ENCODE measurements around the gene DDX10. TPM values are rescaled to one million over a fixed set of nuclear protein-coding genes. Genes with fewer than 3 reads are reported as not detected.

Gene DDX10
- total RNA-seq, 1 donor from 2014 or later = 21.1 TPM

- intact Hi-C loops (cut with DNase I) = no loop called here
- TF ChIP-seq, protein P1, sequence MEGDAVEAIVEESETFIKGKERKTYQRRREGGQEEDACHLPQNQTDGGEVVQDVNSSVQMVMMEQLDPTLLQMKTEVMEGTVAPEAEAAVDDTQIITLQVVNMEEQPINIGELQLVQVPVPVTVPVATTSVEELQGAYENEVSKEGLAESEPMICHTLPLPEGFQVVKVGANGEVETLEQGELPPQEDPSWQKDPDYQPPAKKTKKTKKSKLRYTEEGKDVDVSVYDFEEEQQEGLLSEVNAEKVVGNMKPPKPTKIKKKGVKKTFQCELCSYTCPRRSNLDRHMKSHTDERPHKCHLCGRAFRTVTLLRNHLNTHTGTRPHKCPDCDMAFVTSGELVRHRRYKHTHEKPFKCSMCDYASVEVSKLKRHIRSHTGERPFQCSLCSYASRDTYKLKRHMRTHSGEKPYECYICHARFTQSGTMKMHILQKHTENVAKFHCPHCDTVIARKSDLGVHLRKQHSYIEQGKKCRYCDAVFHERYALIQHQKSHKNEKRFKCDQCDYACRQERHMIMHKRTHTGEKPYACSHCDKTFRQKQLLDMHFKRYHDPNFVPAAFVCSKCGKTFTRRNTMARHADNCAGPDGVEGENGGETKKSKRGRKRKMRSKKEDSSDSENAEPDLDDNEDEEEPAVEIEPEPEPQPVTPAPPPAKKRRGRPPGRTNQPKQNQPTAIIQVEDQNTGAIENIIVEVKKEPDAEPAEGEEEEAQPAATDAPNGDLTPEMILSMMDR (IDR thresholded peaks at IDR 0.05) = no peak
- peaks cover 24% of the 10 kb centered on the region for H3K4me1 ChIP-seq
- peaks cover 8% of the 10 kb centered on the region for H3K36me3 ChIP-seq
- H3K27ac ChIP-seq = no peak overlapping the region
- ATAC-seq = no peak
- H3K9me3 ChIP-seq = no peaks in the 10 kb centered on the region
- no peak overlapping the region for H3K4me3 ChIP-seq
- DNase-seq = no peak
- no peaks in the 10 kb centered on the region for H3K27me3 ChIP-seq (ENCODE audit: low read depth)
Measured at GRCh38 chr11:108670451-108670850, 5.6 kb downstream of the DDX10 start.

GRCh38 chr11:108672113-108672512 lies 7.2 kb downstream of the DDX10 start:
- DNase-seq (no peak), ATAC-seq (peak; percentile 36 to 47)
- H3K4me1 ChIP-seq = peaks cover 8% of the 10 kb centered on the region
- H3K27me3 ChIP-seq (ENCODE audit: low read depth) = no peaks in the 10 kb centered on the region
- no peak overlapping the region for H3K27ac ChIP-seq
- peaks cover 24% of the 10 kb centered on the region for H3K36me3 ChIP-seq
- H3K4me3 ChIP-seq = no peak overlapping the region
- intact Hi-C loops (cut with DNase I) = no loop called here
- TF ChIP-seq, protein P1 (IDR thresholded peaks at IDR 0.05) = no peak
- H3K9me3 ChIP-seq = no peaks in the 10 kb centered on the region

DNA sequence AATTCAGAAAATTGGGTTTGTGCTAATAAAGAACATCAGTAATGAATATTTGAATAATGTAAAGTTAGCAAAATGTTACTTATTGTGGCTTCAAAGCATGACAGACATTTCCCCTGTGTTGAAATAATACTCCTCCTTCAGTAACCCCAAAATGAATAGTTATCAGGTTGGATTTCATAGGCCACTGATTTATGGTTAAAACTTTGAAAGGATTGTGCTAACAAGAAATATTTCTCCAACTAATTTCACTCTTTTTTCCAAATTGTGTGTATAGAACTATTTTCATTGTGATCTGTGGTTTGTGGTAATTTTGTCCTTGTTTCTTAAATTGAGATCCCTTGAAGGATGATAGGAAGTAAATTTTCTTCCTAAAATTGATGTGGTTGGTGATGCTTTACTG lies 7.9 kb downstream of the DDX10 start:
- TF ChIP-seq, protein P1 (IDR thresholded peaks at IDR 0.05) = no peak

GRCh38 chr11:108679045-108679444 lies 14.2 kb downstream of the DDX10 start:
- no peaks in the 10 kb centered on the region for H3K9me3 ChIP-seq
- H3K27me3 ChIP-seq (ENCODE audit: low read depth) = no peaks in the 10 kb centered on the region
- no peak overlapping the region for H3K4me3 ChIP-seq
- DNase-seq (no peak), ATAC-seq (no peak)
- TF ChIP-seq, protein P1 (IDR thresholded peaks at IDR 0.05) = no peak
- H3K36me3 ChIP-seq = peaks cover 65% of the 10 kb centered on the region
- no peak overlapping the region for H3K27ac ChIP-seq
- H3K4me1 ChIP-seq = no peaks in the 10 kb centered on the region
- intact Hi-C loops (cut with DNase I) = no loop called here

More for the DNA sequence above, 7.9 kb downstream of the DDX10 start:
- ATAC-seq (no peak), DNase-seq (no peak)
- H3K36me3 ChIP-seq = peaks cover 31% of the 10 kb centered on the region
- intact Hi-C loops (cut with DNase I) = no loop called here
- no peaks in the 10 kb centered on the region for H3K27me3 ChIP-seq (ENCODE audit: low read depth)
- no peak overlapping the region for H3K4me3 ChIP-seq
- H3K9me3 ChIP-seq = no peaks in the 10 kb centered on the region
- no peak overlapping the region for H3K27ac ChIP-seq
- H3K4me1 ChIP-seq = peaks cover 6% of the 10 kb centered on the region

DNA sequence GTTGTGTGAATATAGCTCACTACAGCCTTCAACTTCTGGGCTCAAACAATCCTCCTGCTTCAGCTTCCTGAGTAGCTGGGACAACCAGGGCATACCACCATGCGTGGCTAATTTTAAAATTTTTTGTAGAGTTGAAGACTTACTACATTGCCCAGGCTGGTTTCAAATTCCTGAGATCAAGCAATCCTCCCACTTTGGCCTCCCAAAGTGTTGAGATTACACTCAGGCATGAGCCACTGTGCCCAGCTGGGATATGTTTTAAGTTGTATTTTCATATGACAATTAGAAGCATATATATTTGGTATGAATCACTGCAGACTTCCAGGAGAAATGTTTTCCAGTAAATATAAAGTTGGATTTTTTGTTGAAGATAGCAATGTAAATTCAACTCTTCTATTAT lies 15.4 kb downstream of the DDX10 start:
- no peak for ATAC-seq
- Histone ChIP-seq H3K36me3 (peaks cover 62% of the 10 kb centered on the region), H3K4me3 (no peak overlapping the region), H3K27ac (no peak overlapping the region), H3K4me1 (no peaks in the 10 kb centered on the region), H3K9me3 (no peaks in the 10 kb centered on the region), H3K27me3 (ENCODE audit: low read depth) (no peaks in the 10 kb centered on the region)
- no peak for DNase-seq
- intact Hi-C loops (cut with DNase I) = no loop called here
- TF ChIP-seq, protein P1 (IDR thresholded peaks at IDR 0.05) = no peak

All from lower lobe of right lung (tissue), 2 donors.